K562 (cell line): ENCODE results near the gene GSDME. TPM values are rescaled to one million over a fixed set of nuclear protein-coding genes. Genes with fewer than 3 reads are reported as not detected.

Experiments used
- ARNT ChIP-seq, 2 experiments: fragments of 450-650 bp; IDR thresholded peaks; 2 replicates each; pipeline ENCODE4 v1.6.1; 2016; ENCODE audit warnings: mild to moderate bottlenecking in 1 of 2
- ATF7 ChIP-seq: fragments of 450-650 bp; IDR thresholded peaks from 2 replicates; pipeline ENCODE4 v1.7.1; 2014; ENCODE audit warnings: mild to moderate bottlenecking, moderate library complexity
- CBFA2T3 ChIP-seq: fragments of 450-650 bp; IDR thresholded peaks from 2 replicates; pipeline ENCODE4 v1.6.1; 2017
- CC2D1A ChIP-seq: fragments of 450-650 bp; IDR thresholded peaks from 2 replicates; pipeline ENCODE4 v1.6.1; 2017; ENCODE audit warnings: mild to moderate bottlenecking
- HMGXB4 ChIP-seq: sonication (generic); formaldehyde crosslinking; IDR thresholded peaks from 2 replicates; pipeline ENCODE4 v1.8.1; 2023; ENCODE audit warnings: mild to moderate bottlenecking, missing genetic modification reagents
- KHSRP ChIP-seq: fragments of 450-650 bp; IDR thresholded peaks from 2 replicates; pipeline ENCODE4 v1.6.1; 2017
- MAZ ChIP-seq, 2 experiments: fragments of 450-650 bp in 1 of 2; sonication (generic) in 1 of 2; formaldehyde crosslinking; IDR thresholded peaks in 1 of 2; conservative IDR thresholded peaks in 1 of 2; 2 replicates each; pipeline versions ENCODE4 v1.4.0 to v1.5.0; 2020; ENCODE audit warnings: mild to moderate bottlenecking in 1 of 2, missing genetic modification reagents in 1 of 2
- MED1 ChIP-seq: sonication (generic); formaldehyde crosslinking; IDR thresholded peaks from 2 replicates; pipeline ENCODE4 v1.8.1; 2023; ENCODE audit warnings: missing genetic modification reagents, borderline replicate concordance
- NFIC ChIP-seq: fragments of 450-650 bp; IDR thresholded peaks from 2 replicates; pipeline ENCODE4 v1.6.1; 2017; ENCODE audit warnings: mild to moderate bottlenecking, inconsistent platforms
- NR2C1 ChIP-seq, 2 experiments: fragments of 450-650 bp; IDR thresholded peaks; 2 replicates each; pipeline ENCODE4 v1.6.1; 2017; ENCODE audit warnings: mild to moderate bottlenecking in 2 of 2, antibody characterized with exemption in 1 of 2, inconsistent platforms in 1 of 2, missing compliant biosample characterization in 1 of 2, missing genetic modification characterization in 1 of 2
- PHB2 ChIP-seq: fragments of 450-650 bp; IDR thresholded peaks from 2 replicates; pipeline ENCODE4 v1.6.1; 2017; ENCODE audit warnings: low read depth
- PHF21A ChIP-seq: fragments of 450-650 bp; IDR thresholded peaks from 2 replicates; pipeline ENCODE4 v1.6.1; 2017; ENCODE audit warnings: low read depth, borderline replicate concordance
- RBFOX2 ChIP-seq: fragments of 200-400 bp; formaldehyde crosslinking; IDR thresholded peaks from 2 replicates; pipeline ENCODE4 v1.6.1; 2017; ENCODE audit warnings: low read depth, mild to moderate bottlenecking, low read length, moderate library complexity
- RBM34 ChIP-seq: fragments of 200-400 bp; formaldehyde crosslinking; IDR thresholded peaks from 2 replicates; pipeline ENCODE4 v1.6.1; 2018; ENCODE audit warnings: low read length, borderline replicate concordance; ENCODE audit not compliant: insufficient read depth
- SMAD4 ChIP-seq: fragments of 250-450 bp; sonication (Bioruptor Pico); conservative IDR thresholded peaks from 2 replicates; pipeline ENCODE4 v1.8.0; 2021; ENCODE audit warnings: inconsistent platforms, mild to moderate bottlenecking, moderate library complexity
- TCF7L2 ChIP-seq: fragments of 150-350 bp; IDR thresholded peaks from 2 replicates; pipeline ENCODE4 v1.6.1; 2016; ENCODE audit warnings: low read depth, mild to moderate bottlenecking, low read length, moderate library complexity
- THRA ChIP-seq: fragments of 450-650 bp; IDR thresholded peaks from 2 replicates; pipeline ENCODE4 v1.6.1; 2017; ENCODE audit warnings: mild to moderate bottlenecking, moderate library complexity
- ZFP1 ChIP-seq: fragments of 450-650 bp; formaldehyde crosslinking; IDR thresholded peaks from 2 replicates; pipeline ENCODE4 v1.4.0; 2020; ENCODE audit warnings: mild to moderate bottlenecking, mixed read lengths
- ZFP36 ChIP-seq: fragments of 150-350 bp; IDR thresholded peaks from 2 replicates; pipeline ENCODE4 v1.6.1; 2018; ENCODE audit warnings: low read length, low read depth; ENCODE audit not compliant: partially characterized antibody
- ZNF174 ChIP-seq: fragments of 250-450 bp; sonication (Bioruptor Pico); IDR thresholded peaks from 2 replicates; pipeline ENCODE4 v1.4.0; 2020; ENCODE audit warnings: mild to moderate bottlenecking
- ZNF175 ChIP-seq: fragments of 200-800 bp; sonication (Bioruptor generic); IDR thresholded peaks from 2 replicates; pipeline ENCODE4 v1.6.1; 2016; ENCODE audit warnings: low read depth, mild to moderate bottlenecking, missing genetic modification characterization, missing compliant biosample characterization
- polyA plus RNA-seq, 8 experiments: library from polyadenylated mRNA; depleted of rRNA in 4 of 8; stranded (reverse) in 5 of 8; unstranded in 3 of 8; fragments of >200 nt; fragmentation: Nextera tagmentation in 2 of 8; fragmentation: Illumina TruSeq in 1 of 8; extraction: Ambion mirVana in 2 of 8; extraction: Trizol in 1 of 8; gene quantifications; 2 replicates each; pipeline versions ENCODE4 v1.2.1 to v1.2.3, GENCODE V29; 2011 to 2014; ENCODE audit warnings: inconsistent platforms in 1 of 8, missing spikeins in 1 of 8
- total RNA-seq, 7 experiments: library from RNA; depleted of rRNA in 6 of 7; stranded (reverse); fragments of >200 nt in 6 of 7; fragmentation: Illumina TruSeq in 2 of 7; extraction: Trizol in 2 of 7; gene quantifications; 2 replicates each; pipeline versions ENCODE4 v1.2.1 to v1.2.3, GENCODE V29; 2011 to 2021; ENCODE audit warnings: low replicate concordance in 1 of 7

The GSDME gene
- total and polyA plus RNA-seq, 9 of the 15 experiments (the other 6 are each of a cell fraction or from before 2014, with no cell fraction given) = 0.37 to 1.9 (median 0.62) TPM

- TF ChIP-seq TCF7L2 (no peak), ZNF174 (CRISPR knock-in tag) (no peak), MAZ (CRISPR knock-in tag; conservative IDR thresholded peaks at IDR 0.05 in 1 of 2, IDR thresholded peaks at IDR 0.05 in 1 of 2) (no peak), RBM34 (no peak), MED1 (CRISPR knock-in tag) (no peak), ZNF175 (no peak), HMGXB4 (CRISPR knock-in tag) (no peak), NFIC (no peak), ZFP1 (no peak), SMAD4 (CRISPR knock-in tag) (peak; percentile 55), NR2C1 (IDR thresholded peaks at IDR 0.05) (peak; percentile 72), NR2C1 (tag; IDR thresholded peaks at IDR 0.05) (peak; percentile 73), THRA (no peak), ARNT (IDR thresholded peaks at IDR 0.05) (no peak), RBFOX2 (no peak), ZFP36 (peak; percentile 25), PHB2 (no peak), KHSRP (no peak), ATF7 (no peak), CBFA2T3 (peak; percentile 72), CC2D1A (no peak), PHF21A (no peak)
Measured at GRCh38 chr7:24725554-24726241, 31.6 kb downstream of the GSDME start (continued).
